ENCODE results near the gene IAH1. TPM values are rescaled to one million over a fixed set of nuclear protein-coding genes. Genes with fewer than 3 reads are reported as not detected.

Gene IAH1
- total and polyA plus RNA-seq, 4 donors, result 19.2 to 62.1 (median 27.0) TPM

DNA sequence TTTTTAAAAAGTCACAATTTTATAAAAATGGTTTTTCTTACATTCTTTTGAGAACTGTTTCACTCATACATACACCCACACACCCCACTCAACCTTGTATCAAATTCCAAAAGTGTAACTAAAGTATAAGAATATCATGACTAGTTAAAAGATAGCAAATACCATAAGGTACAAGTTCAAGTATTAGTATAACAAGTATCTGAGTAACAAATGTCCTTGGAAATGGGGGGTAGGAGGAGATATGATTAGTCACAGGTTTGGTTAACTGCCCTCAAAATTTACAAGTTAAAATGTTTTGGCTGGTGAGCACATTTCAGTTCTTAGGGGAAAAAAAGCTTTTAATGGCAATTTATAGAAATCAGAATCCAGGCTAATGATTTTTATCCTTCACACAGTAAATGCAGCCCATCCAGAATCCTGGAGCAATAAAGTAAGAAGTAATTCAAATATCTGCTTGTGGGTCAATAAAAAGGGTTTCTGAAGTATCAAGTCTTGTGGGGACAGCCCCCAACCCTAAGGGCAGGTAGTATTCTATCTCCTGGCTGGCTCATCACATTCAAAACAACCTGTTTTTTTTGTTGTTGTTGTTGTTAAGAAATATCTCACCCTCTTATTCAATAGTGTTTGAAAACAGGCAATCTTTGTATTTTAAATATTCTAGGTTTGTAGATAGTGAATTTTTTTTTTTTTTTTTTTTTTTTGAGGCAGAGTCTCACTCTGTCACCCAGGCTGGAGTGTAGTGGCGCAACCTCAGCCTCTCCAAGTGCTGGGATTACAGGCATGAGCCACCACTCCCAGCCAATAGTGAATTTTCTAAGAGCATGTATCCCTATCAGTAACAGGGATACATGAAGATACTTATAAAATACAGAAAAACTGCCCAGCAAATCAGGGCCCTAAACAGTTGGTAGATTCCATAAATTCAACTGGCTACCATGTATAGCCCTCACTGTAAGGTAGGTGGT is 14.5 kb downstream of the IAH1 start:
- Histone ChIP-seq H3K36me3 (ENCODE audit: control insufficient read depth in 4 of 4, insufficient read depth in 3 of 4, low read depth in 1 of 4, low read length in 3 of 4) (peaks cover 23 to 90% (median 68%) of the 10 kb centered on the region in 4 donors), H3K4me3 (ENCODE audit: low read depth in 1 of 3, low read length in 3 of 3) (no peak overlapping the region), H3K9ac (ENCODE audit: low read depth in 1 of 2, low read length in 2 of 2) (no peak overlapping the region), H3K27me3 (ENCODE audit: control insufficient read depth in 4 of 4, insufficient read depth in 4 of 4, low read length in 3 of 4) (no peaks in the 10 kb centered on the region), H3K9me3 (ENCODE audit: control insufficient read depth in 4 of 4, low read length in 3 of 4) (no peaks in the 10 kb centered on the region), H3K27ac (ENCODE audit: low read depth in 1 of 2, low read length in 2 of 2) (no peak overlapping the region), H3K4me1 (ENCODE audit: control insufficient read depth in 4 of 4, insufficient read depth in 4 of 4, low read length in 3 of 4) (no peaks in the 10 kb centered on the region)
- TF ChIP-seq FOXA2 (IDR thresholded peaks at IDR 0.05), result no peak
- no peak for TF ChIP-seq GABPA (IDR thresholded peaks at IDR 0.05 in 1 of 2, conservative IDR thresholded peaks at IDR 0.05 in 1 of 2)
- TF ChIP-seq, protein P1, sequence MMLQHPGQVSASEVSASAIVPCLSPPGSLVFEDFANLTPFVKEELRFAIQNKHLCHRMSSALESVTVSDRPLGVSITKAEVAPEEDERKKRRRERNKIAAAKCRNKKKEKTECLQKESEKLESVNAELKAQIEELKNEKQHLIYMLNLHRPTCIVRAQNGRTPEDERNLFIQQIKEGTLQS (IDR thresholded peaks at IDR 0.05), result no peak
- no peak for TF ChIP-seq SP1 (IDR thresholded peaks at IDR 0.05)
- TF ChIP-seq EGR1 (IDR thresholded peaks at IDR 0.05; ENCODE audit: low read depth in 2 of 2), result no peak
- no peak for TF ChIP-seq RXRA (IDR thresholded peaks at IDR 0.05)
- TF ChIP-seq NR2F2 (IDR thresholded peaks at IDR 0.05), result no peak
- no peak for TF ChIP-seq TAF1 (conservative IDR thresholded peaks at IDR 0.05)
- TF ChIP-seq YY1 (IDR thresholded peaks at IDR 0.05), result no peak
- TF ChIP-seq, protein P2, sequence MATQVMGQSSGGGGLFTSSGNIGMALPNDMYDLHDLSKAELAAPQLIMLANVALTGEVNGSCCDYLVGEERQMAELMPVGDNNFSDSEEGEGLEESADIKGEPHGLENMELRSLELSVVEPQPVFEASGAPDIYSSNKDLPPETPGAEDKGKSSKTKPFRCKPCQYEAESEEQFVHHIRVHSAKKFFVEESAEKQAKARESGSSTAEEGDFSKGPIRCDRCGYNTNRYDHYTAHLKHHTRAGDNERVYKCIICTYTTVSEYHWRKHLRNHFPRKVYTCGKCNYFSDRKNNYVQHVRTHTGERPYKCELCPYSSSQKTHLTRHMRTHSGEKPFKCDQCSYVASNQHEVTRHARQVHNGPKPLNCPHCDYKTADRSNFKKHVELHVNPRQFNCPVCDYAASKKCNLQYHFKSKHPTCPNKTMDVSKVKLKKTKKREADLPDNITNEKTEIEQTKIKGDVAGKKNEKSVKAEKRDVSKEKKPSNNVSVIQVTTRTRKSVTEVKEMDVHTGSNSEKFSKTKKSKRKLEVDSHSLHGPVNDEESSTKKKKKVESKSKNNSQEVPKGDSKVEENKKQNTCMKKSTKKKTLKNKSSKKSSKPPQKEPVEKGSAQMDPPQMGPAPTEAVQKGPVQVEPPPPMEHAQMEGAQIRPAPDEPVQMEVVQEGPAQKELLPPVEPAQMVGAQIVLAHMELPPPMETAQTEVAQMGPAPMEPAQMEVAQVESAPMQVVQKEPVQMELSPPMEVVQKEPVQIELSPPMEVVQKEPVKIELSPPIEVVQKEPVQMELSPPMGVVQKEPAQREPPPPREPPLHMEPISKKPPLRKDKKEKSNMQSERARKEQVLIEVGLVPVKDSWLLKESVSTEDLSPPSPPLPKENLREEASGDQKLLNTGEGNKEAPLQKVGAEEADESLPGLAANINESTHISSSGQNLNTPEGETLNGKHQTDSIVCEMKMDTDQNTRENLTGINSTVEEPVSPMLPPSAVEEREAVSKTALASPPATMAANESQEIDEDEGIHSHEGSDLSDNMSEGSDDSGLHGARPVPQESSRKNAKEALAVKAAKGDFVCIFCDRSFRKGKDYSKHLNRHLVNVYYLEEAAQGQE (IDR thresholded peaks at IDR 0.05), result no peak
- whole genome bisulfite sequencing, result 97% methylated on average over 1 of the region's 1 CpG
- no peak for DNase-seq (ENCODE audit: low spot score)

- peaks cover 19 to 84% (median 65%) of the 10 kb centered on the region in 4 donors for H3K36me3 ChIP-seq (ENCODE audit: control insufficient read depth in 4 of 4, insufficient read depth in 3 of 4, low read depth in 1 of 4, low read length in 3 of 4)
- no peaks in the 10 kb centered on the region for H3K9me3 ChIP-seq (ENCODE audit: control insufficient read depth in 4 of 4, low read length in 3 of 4)
- no peak overlapping the region for H3K27ac ChIP-seq (ENCODE audit: low read depth in 1 of 2, low read length in 2 of 2)
- 93% methylated on average over 2 of the region's 2 CpGs for WGBS
- no peak for TF ChIP-seq RAD21 (IDR thresholded peaks at IDR 0.05)
- TF ChIP-seq, protein P1 (IDR thresholded peaks at IDR 0.05), result no peak
- no peak for TF ChIP-seq FOXA1 (IDR thresholded peaks at IDR 0.05)
- TF ChIP-seq ZBTB33 (IDR thresholded peaks at IDR 0.05), result no peak
- no peak for TF ChIP-seq NR2F2 (IDR thresholded peaks at IDR 0.05)
- no peak for TF ChIP-seq RXRA (IDR thresholded peaks at IDR 0.05)
- no peak for TF ChIP-seq HNF4A (conservative IDR thresholded peaks at IDR 0.05)
- TF ChIP-seq, protein P2 (IDR thresholded peaks at IDR 0.05), result no peak
- DNase-seq (ENCODE audit: low spot score), result no peak
- H3K9ac ChIP-seq (ENCODE audit: low read depth in 1 of 2, low read length in 2 of 2), result no peak overlapping the region
- no peaks in the 10 kb centered on the region for H3K27me3 ChIP-seq (ENCODE audit: control insufficient read depth in 4 of 4, insufficient read depth in 4 of 4, low read length in 3 of 4)
- H3K4me3 ChIP-seq (ENCODE audit: low read depth in 1 of 3, low read length in 3 of 3), result no peak overlapping the region
- H3K4me1 ChIP-seq (ENCODE audit: control insufficient read depth in 4 of 4, insufficient read depth in 4 of 4, low read length in 3 of 4), result no peaks in the 10 kb centered on the region
These were observed 16.4 kb downstream of the IAH1 start for GRCh38 chr2:9490789-9491188.

All from liver (tissue), 9 donors.